ENCODE measurements around the gene CDC42EP1. TPM values are rescaled to one million over a fixed set of nuclear protein-coding genes. Genes with fewer than 3 reads are reported as not detected.

CDC42EP1 gene
- polyA plus RNA-seq, 1 of the 3 experiments (the other 2 are of a cell fraction) = 24.9 TPM

DNA sequence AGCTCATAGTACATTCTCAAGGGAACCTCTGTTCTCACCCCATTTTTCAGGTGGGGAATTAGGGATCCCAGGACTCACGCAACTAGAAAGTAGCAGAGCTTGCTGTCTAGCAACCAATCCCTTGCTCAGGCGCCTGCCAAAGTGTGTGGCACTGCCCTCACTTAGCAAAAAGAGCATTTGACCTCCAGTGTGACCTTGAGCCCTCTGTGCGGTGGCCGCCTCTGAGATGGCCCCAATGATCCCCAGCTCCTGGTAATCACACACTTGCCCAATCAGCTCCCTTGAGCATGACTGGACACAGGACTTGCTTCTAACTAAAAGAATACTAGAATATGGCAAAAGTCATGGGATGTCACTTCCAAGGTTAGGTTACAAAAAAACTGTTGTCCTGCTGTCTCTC lies 22.2 kb downstream of the CDC42EP1 start:
- no peak for DNase-seq
- H3K4me3 ChIP-seq (ENCODE audit: low read depth in 2 of 2, low read length in 1 of 2) = no peak overlapping the region
- ChIA-PET POLR2A (no interaction called here), CTCF (interaction anchor here (0.8 to 4.3 kb wide), 7 partner anchors 10 to 266 kb away, joined by 3 to 39 read pairs (median 4); no protein-coding TSS in a partner anchor)
- no peak overlapping the region for H3K9ac ChIP-seq
- no peaks in the 10 kb centered on the region for H3K9me3 ChIP-seq
- H3K4me1 ChIP-seq (ENCODE audit: control insufficient read depth in 1 of 2, insufficient read depth in 2 of 2, low read depth in 1 of 2, low read length in 1 of 2) = no peaks in the 10 kb centered on the region; a peak in 2 of 4 replicates
- TF ChIP-seq, protein P1, sequence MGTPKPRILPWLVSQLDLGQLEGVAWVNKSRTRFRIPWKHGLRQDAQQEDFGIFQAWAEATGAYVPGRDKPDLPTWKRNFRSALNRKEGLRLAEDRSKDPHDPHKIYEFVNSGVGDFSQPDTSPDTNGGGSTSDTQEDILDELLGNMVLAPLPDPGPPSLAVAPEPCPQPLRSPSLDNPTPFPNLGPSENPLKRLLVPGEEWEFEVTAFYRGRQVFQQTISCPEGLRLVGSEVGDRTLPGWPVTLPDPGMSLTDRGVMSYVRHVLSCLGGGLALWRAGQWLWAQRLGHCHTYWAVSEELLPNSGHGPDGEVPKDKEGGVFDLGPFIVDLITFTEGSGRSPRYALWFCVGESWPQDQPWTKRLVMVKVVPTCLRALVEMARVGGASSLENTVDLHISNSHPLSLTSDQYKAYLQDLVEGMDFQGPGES (IDR thresholded peaks at IDR 0.05; ENCODE audit: low read depth, low read length) = no peak
- TF ChIP-seq EP300 (IDR thresholded peaks at IDR 0.05; ENCODE audit: borderline replicate concordance in 1 of 2, low read depth in 1 of 2, low read length in 1 of 2) (no peak), RXRA (IDR thresholded peaks at IDR 0.05; ENCODE audit: borderline replicate concordance, low read depth) (no peak), FOSL2 (IDR thresholded peaks at IDR 0.05; ENCODE audit: borderline replicate concordance, low read depth) (no peak), JUND (IDR thresholded peaks at IDR 0.05) (no peak), MEF2A (IDR thresholded peaks at IDR 0.05; ENCODE audit: borderline replicate concordance, low read depth) (no peak), TCF12 (IDR thresholded peaks at IDR 0.05) (no peak)
- TF ChIP-seq, protein P2, sequence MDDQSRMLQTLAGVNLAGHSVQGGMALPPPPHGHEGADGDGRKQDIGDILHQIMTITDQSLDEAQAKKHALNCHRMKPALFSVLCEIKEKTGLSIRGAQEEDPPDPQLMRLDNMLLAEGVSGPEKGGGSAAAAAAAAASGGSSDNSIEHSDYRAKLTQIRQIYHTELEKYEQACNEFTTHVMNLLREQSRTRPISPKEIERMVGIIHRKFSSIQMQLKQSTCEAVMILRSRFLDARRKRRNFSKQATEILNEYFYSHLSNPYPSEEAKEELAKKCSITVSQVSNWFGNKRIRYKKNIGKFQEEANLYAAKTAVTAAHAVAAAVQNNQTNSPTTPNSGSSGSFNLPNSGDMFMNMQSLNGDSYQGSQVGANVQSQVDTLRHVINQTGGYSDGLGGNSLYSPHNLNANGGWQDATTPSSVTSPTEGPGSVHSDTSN (IDR thresholded peaks at IDR 0.05) = no peak
- WGBS (ENCODE audit: low lambda C conversion rate) = 71% methylated on average over 2 of the region's 4 CpGs
- H3K36me3 ChIP-seq (replicated peaks in 1 of 2; ENCODE audit: control insufficient read depth in 1 of 2, insufficient read depth in 2 of 2, low read length in 1 of 2) = no peaks in the 10 kb centered on the region
- H3K27ac ChIP-seq (ENCODE audit: low read depth in 2 of 2, low read length in 1 of 2) = no peak overlapping the region
- H3F3A ChIP-seq (replicated peaks; ENCODE audit: insufficient read depth) = peaks cover 4% of the 10 kb centered on the region
- H4K20me1 ChIP-seq (ENCODE audit: insufficient read depth) = no peaks in the 10 kb centered on the region
- no peak overlapping the region for H2AFZ ChIP-seq (ENCODE audit: low read depth)
- no peaks in the 10 kb centered on the region for H3K79me2 ChIP-seq (ENCODE audit: insufficient read depth)
- no peaks in the 10 kb centered on the region for H3K27me3 ChIP-seq (ENCODE audit: insufficient read depth)
- H3K4me2 ChIP-seq = no peak overlapping the region
- H3K9me2 ChIP-seq = no peaks in the 10 kb centered on the region

DNA sequence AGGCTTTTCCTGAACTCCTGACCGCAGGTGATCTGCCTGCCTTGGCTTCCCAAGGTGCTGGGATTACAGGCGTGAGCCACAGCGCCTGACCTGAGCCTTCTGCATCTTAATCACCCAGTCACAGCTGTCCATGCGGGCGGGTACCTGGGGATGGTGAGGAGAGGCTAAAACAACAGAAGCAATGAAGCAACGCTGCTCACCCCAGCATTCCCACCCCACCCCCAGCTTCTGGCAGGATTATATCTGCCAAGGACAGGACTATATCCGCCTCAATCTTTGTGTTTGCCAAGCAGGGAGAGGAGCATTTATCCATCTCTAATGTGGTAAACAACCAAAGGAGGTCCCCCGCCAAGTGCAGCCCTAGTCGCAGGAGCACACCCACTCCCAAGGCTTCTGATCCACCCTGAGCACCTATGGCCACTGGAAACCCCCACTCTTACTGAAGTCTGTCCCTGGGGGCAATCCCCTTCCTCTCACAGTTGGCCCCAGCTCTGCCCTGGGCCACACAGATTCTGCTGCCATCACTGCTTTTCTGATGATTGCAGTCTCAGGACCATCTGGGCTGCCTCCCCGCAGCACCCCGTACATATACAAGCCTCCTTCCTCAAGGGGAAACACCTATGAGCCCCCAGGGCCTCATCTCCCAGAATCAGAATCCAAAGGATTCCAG lies 28.4 kb downstream of the CDC42EP1 start:
- Histone ChIP-seq H3K9me2 (no peaks in the 10 kb centered on the region), H3K27me3 (ENCODE audit: insufficient read depth) (no peaks in the 10 kb centered on the region), H3K4me1 (ENCODE audit: control insufficient read depth in 1 of 2, insufficient read depth in 2 of 2, low read depth in 1 of 2, low read length in 1 of 2) (no peaks in the 10 kb centered on the region), H3K79me2 (ENCODE audit: insufficient read depth) (no peaks in the 10 kb centered on the region), H3K4me2 (no peak overlapping the region), H3K27ac (ENCODE audit: low read depth in 2 of 2, low read length in 1 of 2) (no peak overlapping the region), H3K9ac (no peak overlapping the region), H3K36me3 (replicated peaks in 1 of 2; ENCODE audit: control insufficient read depth in 1 of 2, insufficient read depth in 2 of 2, low read length in 1 of 2) (no peaks in the 10 kb centered on the region), H3K4me3 (ENCODE audit: low read depth in 2 of 2, low read length in 1 of 2) (no peak overlapping the region), H4K20me1 (ENCODE audit: insufficient read depth) (no peaks in the 10 kb centered on the region), H3K9me3 (no peaks in the 10 kb centered on the region), H3F3A (replicated peaks; ENCODE audit: insufficient read depth) (no peaks in the 10 kb centered on the region), H2AFZ (ENCODE audit: low read depth) (no peak overlapping the region)
- WGBS (ENCODE audit: low lambda C conversion rate) = 69% methylated on average over 8 of the region's 11 CpGs
- ChIA-PET POLR2A (no interaction called here), CTCF (interaction anchor here (0.7 to 5.1 kb wide), 8 partner anchors 11 to 50 kb away, joined by 3 to 60 read pairs (median 4); no protein-coding TSS in a partner anchor)
- TF ChIP-seq MXI1 (IDR thresholded peaks at IDR 0.05; ENCODE audit: low read depth, low read length) (no peak), NFIC (IDR thresholded peaks at IDR 0.05; ENCODE audit: borderline replicate concordance) (no peak), CHD2 (IDR thresholded peaks at IDR 0.05; ENCODE audit: low read length, partially characterized antibody) (no peak)
- DNase-seq = no peak

Measured in SK-N-SH (cell line).